Right renal pelvis (tissue), 4 donors: ENCODE data around the gene NHSL2. TPM values are rescaled to one million over a fixed set of nuclear protein-coding genes. Genes with fewer than 3 reads are reported as not detected.

ENCODE experiments used
- DNase-seq, 4 donors: peaks; one replicate each; pipeline ENCODE4 v3.0.0-alpha.2; 2013; ENCODE audit warnings: low read depth in 4 of 4, low spot score in 3 of 4, missing footprints in 1 of 4
- polyA plus RNA-seq, 4 donors: library from polyadenylated mRNA; unstranded; fragments of 120-200 nt; gene quantifications; one replicate each; pipeline ENCODE4 v1.2.1, GENCODE V29; 2013; ENCODE audit not compliant: insufficient read length in 4 of 4

Gene NHSL2
- polyA plus RNA-seq, 4 donors, result 8.0 to 9.8 (median 9.3) TPM

DNA sequence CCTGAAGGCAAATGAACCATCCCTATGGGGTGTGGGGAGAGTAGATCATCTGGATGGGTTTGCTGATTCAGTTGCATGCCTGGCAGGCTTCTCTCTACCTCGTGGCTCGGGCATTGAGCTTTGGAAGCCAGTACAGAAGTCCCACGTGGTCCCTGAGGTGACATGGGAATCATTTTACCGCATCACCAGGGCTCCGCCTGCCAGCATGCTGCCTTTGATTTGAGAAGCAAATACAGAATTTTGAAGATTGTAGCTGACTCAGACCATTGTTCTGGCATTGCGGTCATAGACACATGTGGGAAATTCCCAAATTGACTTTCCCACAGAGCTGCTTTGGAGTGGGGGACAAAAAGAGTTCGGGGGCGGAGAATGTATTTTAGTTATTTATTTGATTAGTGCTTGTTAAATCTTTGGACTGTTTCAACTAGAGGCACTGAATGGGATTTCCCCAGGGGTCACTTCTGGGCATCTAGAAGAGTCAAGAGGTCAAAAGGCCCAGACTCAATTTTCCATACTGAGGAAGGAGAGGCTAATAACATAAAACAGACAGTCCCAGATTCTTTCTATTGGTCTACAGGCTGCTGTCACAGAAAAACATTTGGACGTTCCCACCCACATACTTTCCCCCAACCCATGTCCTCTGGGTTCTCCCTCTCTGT, 79.3 kb downstream of the NHSL2 start:
- no peak for DNase-seq

DNA sequence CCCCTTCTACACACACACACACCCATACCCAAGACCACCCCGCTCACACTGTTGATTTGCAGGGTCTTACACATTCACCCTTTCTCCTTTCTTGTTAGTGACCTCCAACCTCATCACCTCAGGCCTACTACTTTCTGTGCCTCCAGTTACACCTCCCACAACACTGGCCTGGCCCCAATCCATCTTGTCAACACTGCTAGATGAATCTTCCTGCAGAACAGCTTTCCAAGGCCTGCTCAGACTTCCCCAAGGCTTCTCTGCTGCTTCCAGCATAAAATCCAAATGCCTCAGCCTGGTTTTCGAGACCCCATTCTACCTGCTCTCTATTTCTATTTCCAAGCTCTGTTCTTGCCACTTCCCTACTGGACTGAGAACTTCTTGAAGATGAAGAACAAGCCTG, 79.9 kb downstream of the NHSL2 start:
- DNase-seq, result no peak

DNA sequence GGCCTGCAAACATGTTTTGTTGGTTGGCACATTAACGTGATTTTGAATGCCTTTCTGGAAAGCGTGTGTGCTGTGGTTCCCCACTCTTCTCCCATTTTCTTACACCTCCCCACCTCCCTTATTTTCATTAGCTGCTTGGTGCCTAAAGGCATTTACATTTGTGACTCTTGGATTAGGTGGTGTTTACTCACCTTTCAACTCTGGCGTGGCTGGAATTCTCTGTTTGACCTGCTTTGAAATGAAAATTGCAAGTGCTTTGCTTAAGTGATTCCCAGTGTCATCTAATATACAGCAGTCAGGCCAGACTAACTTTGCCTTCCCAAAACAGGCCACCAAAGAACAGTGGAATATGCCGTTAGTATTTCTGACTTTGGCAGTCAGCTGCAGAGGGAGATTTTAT, 80.5 kb downstream of the NHSL2 start:
- DNase-seq, result no peak

DNA sequence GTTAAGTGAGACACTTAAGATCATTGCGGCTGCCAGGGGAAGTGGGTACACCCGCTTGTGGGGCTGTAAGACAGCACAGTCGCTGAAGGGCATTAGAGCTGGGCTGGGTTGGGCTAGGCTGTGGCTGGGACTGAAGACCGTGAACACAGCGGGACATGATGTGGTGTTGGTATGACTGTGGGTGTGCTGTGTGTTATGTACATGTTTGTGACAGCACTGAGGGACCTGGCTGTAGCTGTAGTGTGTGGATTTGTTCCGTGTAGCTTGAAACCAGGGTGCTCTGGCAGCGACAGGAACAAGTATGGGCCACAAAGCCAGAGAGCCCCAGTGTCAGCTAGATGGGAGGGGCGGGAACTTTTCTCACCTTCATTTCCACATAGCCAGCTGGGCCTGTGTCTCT, 82.1 kb downstream of the NHSL2 start:
- no peak for DNase-seq

DNA sequence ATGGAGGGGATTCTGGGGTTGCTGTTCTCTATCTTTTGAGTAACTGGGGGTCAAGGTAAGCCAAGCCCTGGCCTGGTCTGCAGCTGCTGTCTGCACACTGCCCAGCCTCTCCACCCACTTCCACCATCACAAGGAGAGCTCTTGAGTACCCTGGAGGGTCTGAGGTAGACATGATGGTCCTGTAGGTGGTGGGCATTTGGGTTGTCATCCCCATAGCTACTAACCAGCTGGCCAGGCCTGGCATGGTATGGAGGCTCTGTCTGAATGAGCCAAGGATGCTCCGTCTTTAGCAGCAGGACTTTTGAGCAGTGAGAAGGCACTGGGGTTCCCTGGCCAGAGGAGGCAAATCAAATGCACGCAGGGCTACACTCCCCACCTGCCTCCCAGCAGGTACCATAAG, 82.7 kb downstream of the NHSL2 start:
- no peak for DNase-seq

DNA sequence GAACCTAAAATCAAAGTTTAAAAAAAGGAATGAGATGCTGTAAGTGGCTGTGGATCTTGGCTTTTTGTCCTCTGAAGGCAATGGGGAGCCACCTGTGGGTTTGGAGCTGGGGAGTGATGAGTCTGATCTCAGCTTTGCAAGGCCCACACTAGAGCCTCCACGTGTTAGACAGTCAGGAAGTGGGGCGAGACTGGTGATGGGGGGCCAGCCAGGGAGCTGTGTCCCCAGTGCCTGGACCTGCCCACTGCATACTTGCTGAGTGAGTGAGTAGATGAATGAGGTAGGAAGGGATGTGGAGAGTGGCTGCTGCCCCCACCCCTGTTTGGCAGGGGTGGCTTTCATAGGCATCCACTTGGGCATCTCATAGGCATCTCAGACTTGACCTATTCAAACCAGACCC, 84.0 kb downstream of the NHSL2 start:
- no peak for DNase-seq

DNA sequence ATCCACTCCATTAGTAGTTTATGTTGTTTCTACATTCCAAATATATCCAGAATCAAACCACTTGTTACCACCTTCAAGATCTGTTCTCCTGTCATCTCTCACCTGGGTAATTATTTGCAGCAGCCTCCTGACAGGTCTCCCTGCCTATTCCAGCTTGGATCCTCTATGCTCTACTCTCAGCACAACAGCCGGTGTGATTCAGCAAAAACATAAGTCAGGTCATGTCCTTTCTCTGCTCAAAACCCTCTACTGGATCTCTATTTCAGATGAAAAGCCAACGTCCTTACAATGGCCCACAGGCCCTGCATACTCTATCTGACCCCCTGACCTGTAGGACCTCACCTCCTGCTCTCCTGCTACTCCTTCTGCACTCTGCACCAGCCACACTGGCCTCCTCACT, 84.5 kb downstream of the NHSL2 start:
- no peak for DNase-seq

DNA sequence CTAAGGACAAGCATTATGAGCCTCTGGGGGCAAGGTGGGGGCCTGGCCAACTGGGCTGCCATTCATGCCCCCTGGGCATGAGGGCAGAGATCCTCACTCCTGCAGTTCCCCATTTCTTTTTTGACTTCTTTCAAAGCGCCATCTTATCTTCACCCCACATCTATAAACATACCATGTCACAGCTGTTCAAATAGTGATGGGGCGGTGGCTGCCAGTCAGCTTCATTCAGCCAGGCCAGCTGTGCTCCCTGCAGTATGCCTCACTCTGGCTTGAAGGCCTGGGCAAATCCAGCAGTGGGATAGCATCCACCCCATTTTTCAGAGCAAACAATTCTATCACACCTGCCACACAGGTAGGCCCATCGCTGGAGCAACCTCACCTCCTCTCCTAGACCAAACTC, 85.5 kb downstream of the NHSL2 start:
- no peak for DNase-seq

DNA sequence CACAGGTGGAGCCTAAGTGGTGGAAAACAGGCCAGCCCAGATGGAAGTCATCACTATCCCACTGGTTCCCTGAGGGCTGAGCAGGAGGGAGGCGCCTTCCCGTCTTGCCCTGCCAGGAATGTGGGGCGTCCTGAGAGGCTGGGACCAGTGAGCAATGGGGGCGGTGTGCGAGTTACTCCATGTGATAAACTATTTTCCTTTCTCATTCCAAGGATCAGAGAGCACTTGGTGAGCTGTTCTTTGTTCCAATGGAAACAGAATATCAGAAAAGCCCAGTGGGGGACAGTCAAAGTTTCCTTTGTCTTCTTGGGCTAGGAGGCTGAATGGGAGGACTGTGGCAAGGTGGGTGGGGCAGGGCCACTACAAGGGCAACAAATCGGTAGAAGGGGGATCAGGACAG, 86.2 kb downstream of the NHSL2 start:
- DNase-seq, result no peak

DNA sequence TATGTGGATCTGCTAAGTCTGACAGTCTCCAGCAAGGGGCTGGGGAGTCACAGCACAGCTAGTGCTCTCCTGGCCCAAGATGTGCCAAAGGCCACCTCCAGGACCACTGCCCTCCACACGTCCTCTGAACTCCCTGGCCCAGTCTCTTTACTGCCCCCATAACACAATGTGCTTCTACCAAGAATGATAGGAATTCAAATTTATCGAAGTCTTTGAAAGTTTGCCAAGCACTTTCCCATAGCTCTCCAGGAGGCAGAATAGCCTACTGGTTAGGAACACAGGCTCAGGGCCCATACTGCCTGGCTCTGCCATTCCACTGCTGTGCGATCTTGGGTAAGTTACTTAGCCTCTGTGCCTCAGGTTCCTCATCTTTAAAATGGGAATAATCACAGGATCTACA, 86.7 kb downstream of the NHSL2 start:
- DNase-seq, result no peak

DNA sequence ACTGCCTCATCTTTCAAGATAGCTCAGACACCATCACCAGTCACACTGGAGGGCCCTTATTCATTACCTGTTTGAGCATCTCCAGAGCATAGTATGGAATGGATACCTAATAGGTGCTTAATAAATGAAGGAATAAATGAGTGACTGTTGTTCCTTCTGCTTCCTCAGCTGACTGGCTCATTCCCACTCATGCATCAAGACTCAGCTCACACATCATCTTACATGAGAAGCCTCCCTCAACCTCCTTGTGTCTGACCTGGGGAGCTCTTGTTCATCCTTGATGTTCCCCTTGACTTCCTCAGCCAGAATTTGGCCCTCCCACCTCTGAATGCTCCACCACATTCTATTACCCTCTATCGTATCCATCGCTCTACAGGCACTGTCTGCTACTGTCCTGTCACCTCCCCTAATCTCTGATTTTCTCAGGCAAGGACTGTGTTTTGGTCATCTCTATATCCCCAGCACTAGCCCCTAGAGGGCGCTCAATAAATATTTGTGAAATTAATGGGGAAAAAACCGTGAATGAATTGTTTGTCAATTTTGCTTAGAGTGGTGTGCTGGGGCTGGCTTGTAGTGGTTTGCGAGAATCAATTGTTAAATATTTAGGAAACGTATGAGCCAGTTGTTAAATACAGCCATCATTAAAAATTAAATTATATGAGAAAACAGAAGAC, 88.3 kb downstream of the NHSL2 start:
- DNase-seq, result no peak

DNA sequence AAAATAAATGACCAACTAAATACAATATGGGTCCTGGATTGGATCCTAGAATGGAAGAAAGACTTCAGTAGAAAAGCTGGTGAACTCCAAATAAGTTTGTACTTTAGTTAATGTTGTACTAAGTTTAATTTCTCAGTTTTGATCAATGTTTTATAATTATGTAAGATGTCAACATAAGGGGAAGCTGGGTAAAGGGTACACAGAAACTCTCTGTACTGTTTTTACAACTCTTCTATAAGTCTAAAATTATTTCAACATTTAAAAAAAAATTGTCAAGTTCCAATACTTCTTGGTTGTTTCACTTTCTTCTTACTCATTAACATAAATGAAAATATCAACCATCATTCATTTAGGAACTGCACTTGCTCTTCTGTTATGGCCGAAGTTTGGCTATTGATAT, 88.9 kb downstream of the NHSL2 start:
- DNase-seq, result no peak

DNA sequence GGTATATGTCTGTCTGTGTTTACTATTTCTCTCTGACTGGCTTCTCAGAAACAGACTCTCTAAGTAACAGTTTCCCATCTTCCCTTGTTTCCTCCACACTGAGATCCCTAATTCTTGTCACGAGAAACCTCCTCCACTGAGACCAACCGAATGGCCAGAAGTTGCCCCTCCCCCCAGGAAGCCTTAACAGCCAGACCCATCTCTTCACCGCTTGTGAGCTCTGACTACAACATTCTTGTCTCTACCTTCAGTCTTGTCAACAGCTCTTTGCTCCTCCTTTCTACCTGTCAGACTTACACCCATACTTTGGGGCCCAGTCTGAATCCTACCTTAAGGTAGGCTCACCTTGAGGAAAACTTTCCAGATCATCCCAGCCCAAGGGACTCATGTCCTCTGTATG, 90.8 kb downstream of the NHSL2 start:
- DNase-seq, result no peak

DNA sequence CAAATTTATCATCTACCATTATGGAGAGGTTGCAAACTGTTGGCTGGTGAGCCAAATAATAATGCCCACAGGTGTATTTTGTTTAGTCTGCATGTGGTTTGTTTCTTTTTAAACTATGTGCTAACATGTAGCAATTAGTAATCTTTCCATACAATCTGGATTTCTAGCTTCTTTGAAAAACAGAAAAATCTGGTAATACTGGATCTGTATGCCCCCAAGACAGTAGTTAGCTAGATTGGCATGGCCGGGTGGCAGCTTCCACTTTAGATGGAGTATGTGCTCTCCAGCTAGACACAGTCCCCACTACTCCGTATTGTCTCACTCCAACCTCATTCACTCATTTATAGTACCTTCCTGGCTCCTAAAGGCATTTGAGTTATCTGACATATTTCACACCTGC, 91.3 kb downstream of the NHSL2 start:
- no peak for DNase-seq

DNA sequence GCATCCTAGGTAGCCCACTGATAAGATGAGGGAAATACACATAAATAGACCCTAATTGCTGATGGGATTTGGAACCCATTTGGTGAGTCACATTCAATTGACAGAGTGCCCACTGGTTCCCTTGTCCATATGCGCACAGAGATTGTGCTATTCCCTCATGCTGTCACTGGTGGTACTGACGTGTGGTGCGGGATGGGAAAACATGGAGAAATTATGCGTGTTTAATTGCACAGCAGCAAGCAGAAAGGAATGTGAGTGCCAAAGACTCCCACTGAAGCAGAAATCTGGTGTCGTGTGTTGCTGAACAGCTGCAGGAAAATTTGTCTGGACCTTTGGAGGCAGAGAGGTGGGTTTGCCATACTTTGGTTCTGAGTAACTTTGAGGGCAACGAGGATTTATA, 92.2 kb downstream of the NHSL2 start:
- no peak for DNase-seq

DNA sequence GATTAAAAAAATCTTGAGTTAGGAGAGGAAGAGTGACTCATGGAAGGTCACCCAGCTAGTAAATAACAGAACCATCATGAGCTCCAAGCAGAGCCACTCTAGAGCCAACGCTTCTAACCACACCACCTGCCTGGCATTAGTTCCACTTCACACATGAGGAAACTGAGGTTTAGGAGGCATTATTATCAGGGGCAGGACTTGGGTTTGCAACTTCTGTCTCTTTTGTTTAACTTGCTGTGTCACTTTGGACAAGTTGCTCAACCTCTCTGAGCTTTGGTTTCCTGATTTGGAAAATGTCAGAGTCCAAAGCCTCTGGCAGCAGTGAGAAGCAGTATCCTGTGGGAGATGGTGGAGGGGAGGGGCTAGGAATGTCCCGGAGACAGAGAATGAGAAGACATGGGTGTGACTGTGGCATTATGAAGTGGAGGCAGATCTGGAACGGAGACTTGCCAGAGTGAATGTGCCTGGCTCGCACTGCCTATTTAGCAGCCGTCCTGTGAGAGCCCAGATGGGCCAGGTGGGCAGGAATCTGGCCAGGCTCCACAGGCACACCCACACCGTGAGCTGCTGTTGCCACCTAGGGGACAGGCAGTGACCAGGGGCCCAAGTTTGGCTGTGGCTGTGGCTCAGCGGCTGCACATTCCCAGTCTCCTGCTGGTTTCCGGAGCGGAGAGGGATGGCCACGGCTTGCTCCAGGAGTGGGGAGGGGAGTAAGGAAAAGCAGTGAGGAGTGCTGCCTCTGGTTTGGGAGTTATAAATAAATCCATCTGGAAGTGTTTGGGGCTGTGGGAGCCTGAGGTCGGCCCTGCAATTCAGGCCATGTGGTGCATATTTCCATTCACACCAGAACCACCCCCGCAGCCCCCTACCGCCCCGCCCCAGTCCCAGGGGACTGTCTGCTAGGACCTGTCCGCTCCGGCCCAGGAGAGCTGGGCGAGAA, 93.4 kb downstream of the NHSL2 start:
- DNase-seq, result no peak

DNA sequence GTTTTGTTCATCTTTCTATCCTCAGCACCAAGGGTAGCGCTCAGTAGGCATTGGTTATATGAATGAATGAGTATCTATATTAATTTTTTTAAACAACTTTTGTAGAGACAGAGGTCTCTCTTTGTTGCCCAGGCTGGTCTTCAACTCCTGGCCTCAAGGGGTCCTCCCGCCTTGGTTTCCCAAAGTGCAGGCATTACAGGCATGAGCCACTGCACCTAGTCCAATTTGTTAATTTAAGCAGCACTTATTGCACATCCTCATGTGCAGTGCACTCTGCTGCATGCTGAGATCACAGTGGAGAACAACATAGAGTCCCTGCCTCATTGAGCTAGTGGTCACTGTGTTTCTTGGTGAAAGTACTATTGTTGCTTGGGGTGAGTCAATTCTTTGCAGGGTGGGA, 94.4 kb downstream of the NHSL2 start:
- no peak for DNase-seq

DNA sequence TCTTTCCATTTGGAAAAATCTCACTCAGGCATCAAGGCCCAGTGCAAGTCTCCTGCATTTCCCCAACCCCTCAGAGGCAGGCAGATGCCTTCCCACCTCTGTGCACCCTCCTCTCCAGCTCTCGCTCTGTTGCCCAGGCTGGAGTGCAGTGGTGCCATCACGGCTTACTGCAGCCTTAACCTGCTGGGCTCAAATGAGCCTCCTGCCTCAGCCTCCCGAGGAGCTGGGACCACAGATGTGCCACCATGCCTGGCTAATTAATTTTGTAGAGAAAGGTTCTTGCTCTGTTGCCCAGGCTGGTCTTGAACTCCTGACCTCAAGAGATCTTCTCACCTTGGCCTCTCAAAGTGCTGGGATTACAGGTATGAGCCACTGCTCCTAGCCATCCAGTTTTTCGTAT, 95.8 kb downstream of the NHSL2 start:
- DNase-seq, result no peak

DNA sequence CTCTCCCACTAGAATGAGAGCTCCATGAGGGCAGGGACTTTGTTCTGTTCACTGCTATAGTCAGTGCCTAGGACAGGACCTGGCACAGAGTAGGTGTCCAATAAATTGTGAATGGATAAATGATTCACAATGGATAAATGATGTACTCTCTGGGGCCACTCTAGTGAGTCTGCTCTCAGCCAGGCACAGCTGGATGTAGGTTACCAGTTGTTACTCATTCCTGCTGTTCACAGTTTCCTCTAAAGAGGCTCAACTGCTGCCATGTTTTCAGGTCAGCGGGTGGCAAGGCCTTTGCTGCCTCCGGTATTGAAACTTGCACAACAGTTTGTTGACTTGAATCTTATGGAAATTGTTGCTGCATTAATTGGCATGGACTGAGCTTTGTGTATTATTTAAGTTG, 99.1 kb downstream of the NHSL2 start:
- DNase-seq, result no peak

DNA sequence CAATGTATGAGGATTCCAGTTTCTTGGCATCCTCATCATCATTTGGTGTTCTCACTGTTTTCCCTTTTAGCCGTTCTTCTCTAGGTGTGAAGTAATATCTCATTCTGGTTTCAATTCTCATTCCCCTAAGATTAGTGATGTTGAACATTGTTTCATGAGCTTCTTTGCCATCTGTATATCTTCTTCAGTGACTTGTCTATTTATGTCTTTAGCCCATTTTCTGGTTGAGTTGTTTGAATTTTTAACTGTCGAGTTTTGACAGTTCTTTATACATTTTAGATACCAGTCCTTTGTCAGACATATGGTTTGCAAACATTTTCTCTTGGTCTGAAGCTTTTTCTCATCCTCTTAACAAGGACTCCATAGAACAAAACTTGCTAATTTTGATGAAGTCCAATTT, 101.1 kb downstream of the NHSL2 start:
- no peak for DNase-seq

DNA sequence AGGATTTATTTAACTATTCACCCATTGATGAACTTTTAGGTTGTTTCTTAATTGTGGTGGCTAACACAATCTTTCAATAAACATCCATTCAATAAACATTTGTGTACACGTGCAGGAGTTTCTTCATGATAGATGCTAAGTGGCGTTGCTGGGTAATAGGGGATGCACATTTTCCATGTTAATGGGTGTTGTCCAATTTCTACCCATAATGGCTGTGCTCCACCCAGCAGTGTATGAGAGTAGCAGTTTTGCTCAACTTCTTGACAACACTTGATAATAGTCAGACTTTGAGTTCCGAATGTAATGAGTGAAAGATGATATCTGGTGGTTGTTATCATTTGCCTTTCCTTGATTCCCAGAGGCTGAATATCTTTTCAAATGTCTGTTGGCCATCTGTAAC, 104.7 kb downstream of the NHSL2 start:
- DNase-seq, result no peak
